Measurements from ENCODE around the gene RNF166.

RNF166 gene

GRCh38 chr16:88706965-88707826 lies 988 bp upstream of the RNF166 start:
- no peak for DNase-seq (ENCODE audit: low spot score)

GRCh38 chr16:88705801-88706228 lies 393 bp downstream of the RNF166 start:
- peak; percentile 75 for DNase-seq (ENCODE audit: low spot score)

DNA sequence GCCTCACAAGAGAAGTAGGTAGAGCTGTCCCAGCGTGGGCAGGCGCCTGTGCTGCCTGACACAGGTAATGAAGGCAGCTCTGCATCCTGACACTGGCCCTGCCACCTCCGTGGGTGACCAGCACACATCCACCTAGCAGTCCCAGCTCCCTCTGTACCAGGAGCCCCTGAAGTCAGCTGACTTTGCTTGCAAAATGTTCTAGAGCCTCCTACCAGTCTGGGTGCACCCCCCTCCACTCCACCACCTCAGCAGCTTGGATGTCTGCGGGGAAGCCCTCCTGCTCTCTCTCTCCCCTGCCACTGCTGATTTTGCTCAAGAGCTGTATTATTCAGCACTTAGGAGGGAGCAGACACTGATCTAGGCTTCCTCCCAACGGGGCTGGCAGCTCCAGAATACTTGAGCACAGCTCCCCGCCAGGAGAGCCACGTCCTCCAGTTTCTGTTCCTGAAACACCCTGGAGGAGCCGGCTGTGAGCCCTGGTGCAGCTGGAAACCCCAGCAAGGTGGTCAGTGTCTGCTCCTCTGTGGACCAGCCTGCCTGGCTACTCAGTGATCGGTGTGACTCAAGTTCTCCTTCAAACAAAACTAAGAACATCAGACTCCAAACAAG lies 1.0 kb downstream of the RNF166 start:
- no peak for DNase-seq (ENCODE audit: low spot score)

GRCh38 chr16:88703486-88704309 lies 2.5 kb downstream of the RNF166 start:
- DNase-seq (ENCODE audit: low spot score), result no peak

- DNase-seq (ENCODE audit: low spot score), result no peak
These were observed 3.6 kb downstream of the RNF166 start for GRCh38 chr16:88702371-88703210.

DNA sequence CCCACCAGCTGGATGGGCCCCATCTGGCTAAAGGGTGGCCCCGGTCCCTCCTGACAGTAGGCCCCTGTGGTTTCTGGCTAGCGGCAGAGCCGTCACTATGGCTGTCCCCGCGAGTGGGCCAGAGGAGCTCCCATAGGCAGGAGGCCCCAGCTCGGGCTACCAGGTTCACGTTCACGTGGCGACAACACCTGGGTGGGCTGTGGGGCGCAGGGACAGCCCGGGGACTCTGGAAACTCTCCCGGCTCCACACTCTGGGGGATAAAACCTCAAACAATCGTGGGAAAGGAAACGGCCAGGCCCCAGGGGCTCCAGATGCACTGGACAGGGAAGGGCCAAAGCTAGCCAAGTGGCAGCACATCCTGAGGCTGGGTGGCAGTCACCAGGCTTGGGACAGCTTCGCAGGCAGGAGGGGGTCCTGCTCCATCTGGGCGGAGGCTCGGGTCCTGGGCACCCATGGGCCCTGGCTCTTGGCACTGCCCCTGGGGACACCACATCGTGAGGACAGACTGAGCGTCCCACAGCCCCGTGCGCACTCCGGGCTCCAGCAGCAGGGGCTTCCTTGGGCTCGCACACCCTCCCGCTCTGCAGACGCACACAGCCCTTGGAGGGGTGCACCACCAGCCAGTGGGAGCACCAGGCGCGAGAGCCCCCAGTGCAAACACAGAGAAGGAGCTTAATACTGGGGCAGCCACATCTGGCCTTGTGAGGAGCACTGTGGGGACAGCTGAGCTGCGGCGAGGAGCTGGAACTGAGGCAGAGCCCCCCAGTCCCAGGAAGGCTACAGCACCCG lies 4.4 kb downstream of the RNF166 start:
- DNase-seq (ENCODE audit: low spot score), result no peak

DNA sequence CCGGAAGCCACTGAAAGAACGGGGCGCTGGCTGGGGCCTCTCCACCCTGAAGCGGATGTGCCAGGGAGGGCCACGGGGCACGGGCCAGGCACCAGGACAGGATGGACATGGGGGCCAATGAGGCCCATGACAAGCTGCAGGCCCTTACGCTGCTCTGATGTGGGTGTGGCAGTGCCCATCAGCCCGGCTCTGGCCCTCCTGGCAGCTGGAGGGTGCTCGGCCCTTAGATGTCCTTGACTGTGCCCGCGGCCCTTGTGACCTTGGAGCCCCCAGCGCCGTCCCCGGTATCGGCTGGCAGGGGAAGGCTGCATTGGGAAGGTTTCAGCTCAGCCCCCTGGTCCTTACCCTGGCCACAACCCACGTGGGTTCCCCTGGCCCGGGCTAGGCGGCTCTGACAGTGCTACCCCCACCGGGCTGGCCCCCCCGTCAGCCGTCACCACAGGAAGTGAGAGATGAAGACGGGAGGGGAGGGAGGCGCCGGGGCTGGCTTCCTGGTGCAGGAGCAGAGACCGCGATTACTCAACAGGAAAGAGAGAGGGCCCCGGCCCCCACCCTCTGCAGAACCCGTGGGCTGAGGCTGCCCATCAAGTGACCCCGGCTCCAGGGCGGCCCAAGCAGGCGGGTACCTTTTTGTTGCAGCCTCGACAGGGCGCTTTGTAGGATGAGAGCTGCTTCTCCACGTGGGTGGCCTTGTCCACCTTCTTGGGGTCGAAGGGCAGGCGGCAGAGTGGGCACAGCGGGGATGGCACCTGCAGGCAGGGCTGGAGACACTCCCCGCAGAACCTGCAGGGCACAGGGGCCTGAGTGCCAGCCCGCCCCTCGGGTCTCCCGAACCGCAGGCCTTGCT lies 5.3 kb downstream of the RNF166 start:
- DNase-seq (ENCODE audit: low spot score), result no peak

DNA sequence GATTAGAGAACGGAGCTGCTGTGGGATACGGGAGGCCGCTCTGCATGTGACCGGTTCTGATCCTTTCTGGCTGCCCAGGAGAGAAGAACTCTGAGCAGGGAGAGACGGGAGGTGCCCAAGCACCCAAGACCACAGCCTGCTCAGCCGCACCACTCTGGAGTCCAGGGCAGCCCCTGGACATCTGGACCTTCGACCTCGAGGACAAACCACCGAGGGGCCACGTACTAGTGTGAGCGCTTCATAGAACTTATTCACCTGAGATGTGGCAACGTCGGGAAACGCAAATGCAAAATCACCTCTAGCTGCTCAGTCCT lies 5.9 kb downstream of the RNF166 start:
- no peak for DNase-seq (ENCODE audit: low spot score)

DNA sequence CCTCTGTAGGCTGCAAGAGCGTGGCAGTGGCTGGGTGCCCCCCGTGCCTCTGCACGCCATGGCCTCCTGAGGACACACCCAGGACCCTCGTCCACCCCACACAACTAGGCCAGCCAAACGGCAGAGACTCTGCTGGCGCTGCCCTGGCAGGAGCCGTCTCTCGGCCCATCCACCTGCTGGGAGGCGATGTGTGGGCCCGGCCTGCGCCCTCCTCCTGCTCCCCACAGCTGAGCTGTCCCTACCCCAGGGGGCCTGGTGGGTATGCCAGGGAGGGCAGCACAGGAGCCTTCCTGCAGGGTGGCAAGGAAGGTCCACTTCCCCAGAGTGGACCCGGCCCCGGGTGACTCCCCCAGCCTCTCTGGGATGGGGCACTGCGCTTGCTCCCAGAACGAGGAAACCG lies 7.0 kb downstream of the RNF166 start:
- no peak for DNase-seq (ENCODE audit: low spot score)

GRCh38 chr16:88698646-88699045 lies 7.6 kb downstream of the RNF166 start:
- no peak for DNase-seq (ENCODE audit: low spot score)

DNA sequence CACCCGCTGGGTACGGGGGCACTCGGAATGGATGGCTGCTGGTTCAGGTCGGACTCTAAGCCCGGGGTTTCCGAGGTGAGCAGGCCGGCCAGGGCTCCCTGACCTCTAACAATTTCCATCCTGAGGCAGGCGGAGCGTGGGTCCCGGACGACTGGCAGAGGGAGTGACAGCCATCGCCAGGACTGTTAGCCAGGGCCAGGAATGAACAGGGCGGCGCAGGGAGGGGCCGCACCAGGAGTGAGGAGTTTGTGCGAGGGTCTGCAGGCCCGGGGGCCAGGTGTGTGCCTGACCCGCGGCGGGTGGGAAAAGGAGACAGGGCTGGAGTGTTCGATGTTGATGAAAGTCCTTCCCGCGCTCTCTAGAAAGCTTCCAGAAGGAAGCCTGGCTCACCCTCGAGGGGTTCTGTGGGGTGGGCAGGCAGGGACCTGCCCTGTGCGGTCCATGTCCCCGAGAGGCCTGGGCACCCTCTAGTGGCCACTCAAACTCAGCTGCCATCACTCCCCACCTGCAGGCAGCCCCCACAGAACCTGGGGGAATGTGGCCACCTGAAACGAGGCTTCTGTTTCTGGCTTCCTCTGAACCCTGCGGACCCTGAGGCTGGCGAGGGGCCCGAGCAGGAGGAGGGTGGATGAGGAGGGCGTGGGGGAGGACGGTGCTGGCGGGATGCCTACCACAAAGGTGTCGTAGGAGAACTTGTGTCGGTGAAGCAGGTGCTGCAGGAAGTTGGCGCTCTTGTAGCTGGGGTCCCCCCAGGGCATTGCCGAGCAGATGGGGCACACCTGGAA lies 8.2 kb downstream of the RNF166 start:
- DNase-seq (ENCODE audit: low spot score), result no peak

DNA sequence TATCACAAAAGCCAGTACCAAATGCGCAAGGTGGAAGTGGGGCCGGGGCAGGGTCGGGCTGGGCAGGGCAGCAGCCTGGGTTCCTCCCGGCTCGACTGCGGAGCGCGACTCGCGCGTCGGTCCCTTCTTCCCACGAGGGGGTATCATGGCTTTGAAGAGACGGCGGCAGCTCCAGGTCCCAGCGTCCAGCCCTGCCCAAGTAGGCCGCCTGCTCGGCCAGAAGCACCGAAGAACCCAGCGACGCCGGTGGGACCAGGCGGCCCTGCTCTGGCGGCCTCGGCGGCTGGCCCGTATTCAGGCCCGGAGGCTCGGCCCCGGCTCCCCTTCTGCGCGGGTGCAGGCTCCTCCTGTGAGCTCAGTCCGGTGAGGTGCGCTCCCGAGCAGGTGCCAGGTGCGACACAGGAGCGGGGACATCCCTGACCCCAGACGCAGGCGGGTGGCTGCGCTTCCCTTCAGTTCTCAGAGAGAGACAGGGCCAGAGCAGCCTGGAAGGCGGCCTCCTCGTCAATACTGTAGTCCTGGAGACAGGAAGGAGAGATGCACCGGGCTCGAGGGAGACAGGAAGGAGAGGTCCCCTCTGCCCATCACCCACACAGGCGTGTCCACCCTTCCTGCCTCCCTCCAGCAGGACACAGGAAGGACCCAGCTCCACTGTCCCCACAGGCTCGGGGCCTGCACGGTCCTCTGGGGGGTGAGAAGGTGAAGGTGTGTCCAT lies 8.9 kb downstream of the RNF166 start:
- no peak for DNase-seq (ENCODE audit: low spot score)

GRCh38 chr16:88696441-88696840 lies 9.8 kb downstream of the RNF166 start:
- DNase-seq (ENCODE audit: low spot score), result no peak

GRCh38 chr16:88695753-88696152 lies 10.5 kb downstream of the RNF166 start:
- no peak for DNase-seq (ENCODE audit: low spot score)

DNA sequence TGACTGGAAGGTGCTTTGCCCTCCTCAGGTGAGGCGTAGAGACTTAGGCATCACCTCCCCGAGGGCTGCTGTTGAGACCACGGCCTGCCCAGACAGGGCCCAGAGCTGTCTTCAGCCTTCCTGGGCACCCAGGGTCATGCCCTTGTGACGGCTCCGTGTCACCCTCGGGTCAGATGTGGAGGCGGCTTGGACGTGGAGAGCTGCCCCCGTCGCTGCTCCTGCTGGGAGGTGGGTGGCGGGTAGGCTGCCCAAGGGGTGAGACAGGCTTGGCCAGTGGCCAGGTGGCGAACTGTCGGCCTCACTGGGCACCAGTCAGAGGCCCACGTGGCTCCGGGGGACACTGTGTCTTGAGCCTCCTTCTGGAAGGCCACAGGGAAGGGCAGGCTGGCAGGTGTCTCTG lies 11.0 kb downstream of the RNF166 start:
- no peak for DNase-seq (ENCODE audit: low spot score)

DNA sequence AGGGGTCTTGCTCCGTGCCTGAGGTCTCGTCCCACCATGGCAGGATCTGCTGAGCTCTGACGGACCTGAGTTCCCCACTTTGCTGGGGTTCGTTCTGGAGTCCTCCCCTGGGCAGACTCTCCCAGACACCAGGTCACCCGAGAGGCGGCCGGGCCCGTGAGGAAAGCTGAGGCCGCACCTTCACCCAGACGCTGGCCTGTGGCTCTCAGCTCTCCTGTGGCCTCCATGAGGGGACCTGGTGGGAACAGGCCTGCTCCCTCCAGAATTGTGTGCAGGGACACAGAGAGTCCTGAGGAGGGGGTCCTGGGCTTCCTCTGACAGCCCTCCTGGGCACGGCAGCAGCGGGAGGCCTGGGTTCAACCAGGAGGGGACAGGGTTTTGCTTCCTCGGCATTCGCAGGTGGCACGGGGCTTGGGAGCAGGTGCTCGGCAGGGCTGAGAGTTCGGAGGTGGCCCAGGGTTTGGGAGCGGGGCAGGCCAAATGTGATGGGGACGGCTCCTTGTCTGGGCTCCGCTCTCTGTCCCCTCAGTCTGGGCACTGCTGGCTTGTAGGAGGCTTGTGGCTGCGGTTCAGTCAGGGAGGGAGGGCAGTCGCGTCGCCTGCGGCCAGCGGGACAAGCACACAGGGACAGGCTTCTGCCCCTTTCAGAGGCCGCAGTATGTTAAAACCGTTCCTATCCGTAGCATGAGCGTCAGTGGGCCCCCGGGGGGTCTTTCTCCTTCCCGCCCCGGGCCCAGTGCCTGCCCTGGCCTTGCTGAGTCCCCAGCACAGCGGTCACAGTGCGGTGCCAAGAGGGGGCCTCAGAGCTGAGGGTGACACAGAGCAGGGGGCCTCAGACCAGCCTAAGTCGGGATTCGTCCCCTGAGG lies 11.8 kb downstream of the RNF166 start:
- no peak for DNase-seq (ENCODE audit: low spot score)

GRCh38 chr16:88693420-88694177 lies 12.6 kb downstream of the RNF166 start:
- DNase-seq (ENCODE audit: low spot score), result no peak

Data from D341Med (cell line).